Bronchial epithelial cell (primary cell): ENCODE results near the gene SNCAIP. TPM values are rescaled to one million over a fixed set of nuclear protein-coding genes. Genes with fewer than 3 reads are reported as not detected.
A peak's percentile ranks its signal among the peaks of the same experiment; 100 is the strongest.

Source experiments
- DNase-seq: peaks from one replicate; pipeline ENCODE4 v3.0.0-alpha.2; 2010; ENCODE audit warnings: low read depth
- FAIRE-seq: peaks from 2 replicates; lab custom pipeline; 2011; peaks lifted over from hg19 to GRCh38; lab: Jason Lieb, UNC
- H3K27me3 ChIP-seq: 2 replicates; pipeline ENCODE4 v1.5.1; 2011; ENCODE audit warnings: low read length; ENCODE audit not compliant: control insufficient read depth, insufficient read depth
- H3K36me3 ChIP-seq: 2 replicates; pipeline ENCODE4 v1.5.1; 2011; ENCODE audit warnings: low read length; ENCODE audit not compliant: control insufficient read depth, insufficient read depth
- H3K4me3 ChIP-seq: 2 replicates; pipeline ENCODE4 v1.5.1; 2011; ENCODE audit warnings: mild to moderate bottlenecking, low read depth, low read length, control low read depth
- total RNA-seq: library from RNA; depleted of rRNA; stranded (reverse); fragments of >200 nt; gene quantifications from 2 replicates; pipeline ENCODE4 v1.2.1, GENCODE V29; 2014
- TF ChIP-seq, protein P1 (sequence below): IDR thresholded peaks from 2 replicates; pipeline ENCODE4 v1.5.1; 2011; ENCODE audit warnings: mild to moderate bottlenecking, moderate library complexity, low read length, control low read depth, inconsistent platforms; ENCODE audit not compliant: insufficient read depth, severe bottlenecking

SNCAIP gene
- total RNA-seq, 1 donor from 2014 or later, result 0.26 TPM

DNA sequence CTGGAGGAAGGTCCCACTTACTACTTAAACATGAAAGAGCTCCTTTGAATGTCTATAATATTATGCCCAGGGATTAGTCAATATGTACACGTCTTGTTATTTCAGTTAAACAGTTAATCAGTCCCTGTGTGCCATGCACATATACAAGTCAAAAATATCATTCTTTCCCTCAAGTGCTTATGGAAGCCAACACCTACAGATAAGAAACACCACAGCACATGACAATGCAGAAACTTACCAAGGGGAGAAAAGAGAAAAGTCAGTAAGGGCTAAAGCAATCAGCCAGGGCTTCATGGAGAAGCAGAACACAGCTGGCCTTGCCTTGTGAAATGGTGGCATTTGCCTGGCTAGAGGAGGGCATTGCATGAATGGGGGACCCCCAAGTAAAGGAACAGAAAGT lies 88.3 kb downstream of the SNCAIP start:
- DNase-seq, result no peak
- FAIRE-seq, result no peak
- TF ChIP-seq, protein P1, sequence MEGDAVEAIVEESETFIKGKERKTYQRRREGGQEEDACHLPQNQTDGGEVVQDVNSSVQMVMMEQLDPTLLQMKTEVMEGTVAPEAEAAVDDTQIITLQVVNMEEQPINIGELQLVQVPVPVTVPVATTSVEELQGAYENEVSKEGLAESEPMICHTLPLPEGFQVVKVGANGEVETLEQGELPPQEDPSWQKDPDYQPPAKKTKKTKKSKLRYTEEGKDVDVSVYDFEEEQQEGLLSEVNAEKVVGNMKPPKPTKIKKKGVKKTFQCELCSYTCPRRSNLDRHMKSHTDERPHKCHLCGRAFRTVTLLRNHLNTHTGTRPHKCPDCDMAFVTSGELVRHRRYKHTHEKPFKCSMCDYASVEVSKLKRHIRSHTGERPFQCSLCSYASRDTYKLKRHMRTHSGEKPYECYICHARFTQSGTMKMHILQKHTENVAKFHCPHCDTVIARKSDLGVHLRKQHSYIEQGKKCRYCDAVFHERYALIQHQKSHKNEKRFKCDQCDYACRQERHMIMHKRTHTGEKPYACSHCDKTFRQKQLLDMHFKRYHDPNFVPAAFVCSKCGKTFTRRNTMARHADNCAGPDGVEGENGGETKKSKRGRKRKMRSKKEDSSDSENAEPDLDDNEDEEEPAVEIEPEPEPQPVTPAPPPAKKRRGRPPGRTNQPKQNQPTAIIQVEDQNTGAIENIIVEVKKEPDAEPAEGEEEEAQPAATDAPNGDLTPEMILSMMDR, result no peak
- H3K4me3 ChIP-seq, result no peak overlapping the region
- H3K27me3 ChIP-seq, result no peaks in the 10 kb centered on the region
- no peaks in the 10 kb centered on the region for H3K36me3 ChIP-seq

DNA sequence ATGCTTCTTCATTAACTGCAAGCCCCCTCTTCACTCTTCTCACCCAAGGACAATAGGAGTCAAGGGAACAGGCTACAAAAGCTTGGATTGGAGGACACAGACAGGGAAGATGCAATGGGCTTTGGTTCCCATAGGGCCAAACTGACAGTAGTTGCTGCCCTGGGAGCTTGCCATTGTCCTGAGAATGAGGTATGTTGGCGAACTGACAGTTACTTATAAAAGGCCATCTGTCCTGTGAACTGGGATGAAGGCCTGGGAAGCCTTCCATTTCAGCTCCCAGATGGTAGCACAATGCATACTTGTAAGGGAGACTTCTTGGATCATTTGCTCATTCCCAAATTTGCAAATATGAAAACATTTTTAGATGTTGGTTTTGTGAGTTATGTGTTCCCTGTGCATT lies 88.9 kb downstream of the SNCAIP start:
- TF ChIP-seq, protein P1, result no peak
- FAIRE-seq (no peak), DNase-seq (no peak)
- Histone ChIP-seq H3K36me3 (no peaks in the 10 kb centered on the region), H3K4me3 (no peak overlapping the region), H3K27me3 (no peaks in the 10 kb centered on the region)

DNA sequence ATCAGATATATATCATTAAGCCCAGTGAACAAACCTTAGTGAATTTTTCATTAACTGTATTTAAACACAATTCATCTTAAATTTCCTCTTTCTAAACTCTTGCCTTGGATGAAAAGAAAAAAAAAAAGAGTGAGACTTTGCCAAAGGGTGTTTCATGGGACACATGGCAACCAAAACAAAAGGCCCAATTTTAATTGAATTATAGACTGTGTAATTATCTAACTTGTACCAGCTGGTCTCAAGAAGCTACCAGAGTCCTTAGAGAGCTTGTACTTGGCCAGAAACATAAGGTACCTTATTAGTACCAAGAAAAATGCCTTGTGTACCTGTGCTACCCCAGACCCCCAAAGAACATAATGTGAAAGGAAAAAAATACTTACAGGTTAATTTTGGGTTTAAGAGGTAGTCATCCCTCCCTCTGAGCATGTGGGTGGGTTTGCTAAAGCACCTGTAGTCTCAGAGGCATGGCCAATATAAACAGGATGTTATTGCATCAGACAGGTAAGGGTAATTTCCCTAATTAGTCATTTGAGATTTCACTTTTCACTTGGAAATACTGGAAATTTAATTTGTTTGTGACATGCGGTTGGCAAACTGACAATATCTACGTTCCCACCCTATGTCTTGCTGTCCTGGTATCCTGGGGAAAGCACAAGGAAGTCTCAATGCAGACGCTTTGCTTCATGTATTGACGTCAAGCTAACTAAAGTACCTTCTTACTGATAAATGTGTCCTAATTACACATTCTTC lies 90.1 kb downstream of the SNCAIP start:
- TF ChIP-seq, protein P1, result no peak
- no peaks in the 10 kb centered on the region for H3K27me3 ChIP-seq
- H3K4me3 ChIP-seq, result no peak overlapping the region
- H3K36me3 ChIP-seq, result no peaks in the 10 kb centered on the region
- FAIRE-seq (no peak), DNase-seq (peak; percentile 76)

DNA sequence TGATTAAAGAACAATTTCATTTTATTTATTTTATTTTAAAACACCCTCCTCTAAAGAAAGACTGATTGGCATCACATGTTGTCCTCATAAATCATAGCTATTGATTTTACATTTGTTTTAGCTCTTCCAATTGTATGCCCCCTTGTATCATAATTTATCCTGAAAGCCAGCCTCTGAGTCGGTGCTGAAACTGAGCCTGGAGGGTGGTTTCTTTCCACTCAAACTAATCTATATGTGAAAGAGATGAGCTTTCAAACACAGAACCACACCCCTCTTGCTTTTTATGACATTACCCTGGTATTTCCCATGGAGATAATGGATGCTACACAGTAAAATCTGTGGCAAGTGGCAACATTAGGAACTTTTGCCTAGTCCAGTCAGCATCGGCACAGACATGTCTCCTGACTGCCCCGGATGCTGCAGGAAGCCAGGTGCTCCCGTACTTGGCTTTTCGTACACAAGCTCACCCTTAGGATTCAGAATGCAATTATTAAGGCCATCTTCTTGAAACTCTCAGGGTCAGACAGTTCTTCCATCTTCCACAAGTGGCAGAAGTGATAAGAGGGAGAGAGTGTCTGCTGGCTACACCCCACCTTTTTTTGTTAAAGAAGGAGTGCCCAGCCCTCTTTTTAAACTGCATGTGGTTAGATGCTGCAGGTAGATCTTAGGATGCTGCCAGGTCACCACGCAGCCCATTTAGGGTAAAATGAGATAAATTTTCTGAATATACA lies 91.1 kb downstream of the SNCAIP start:
- H3K36me3 ChIP-seq, result no peaks in the 10 kb centered on the region
- FAIRE-seq (no peak), DNase-seq (no peak)
- H3K4me3 ChIP-seq, result no peak overlapping the region
- H3K27me3 ChIP-seq, result no peaks in the 10 kb centered on the region
- TF ChIP-seq, protein P1, result no peak

DNA sequence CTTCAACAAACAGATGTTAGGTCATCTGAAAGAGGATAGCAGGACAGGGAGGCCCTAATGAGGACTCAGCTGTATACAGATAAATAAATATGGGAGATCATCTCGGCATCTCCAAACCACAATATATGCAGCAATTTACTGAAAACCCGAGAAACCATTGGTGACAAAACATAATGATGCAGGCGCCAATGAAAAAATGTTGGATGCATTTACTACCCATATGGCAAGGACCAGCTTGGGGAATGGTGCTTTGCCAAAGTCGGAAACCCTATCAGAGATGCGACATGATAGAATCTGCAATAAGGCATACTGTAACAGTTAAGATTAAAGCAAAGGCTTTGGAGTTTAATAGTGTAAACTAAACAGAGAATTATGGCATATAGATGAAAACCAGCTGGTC lies 92.0 kb downstream of the SNCAIP start:
- H3K36me3 ChIP-seq, result no peaks in the 10 kb centered on the region
- no peak for FAIRE-seq
- TF ChIP-seq, protein P1, result no peak

More for the DNA sequence above, 92.0 kb downstream of the SNCAIP start:
- no peak for DNase-seq
- Histone ChIP-seq H3K27me3 (no peaks in the 10 kb centered on the region), H3K4me3 (no peak overlapping the region)
